A673 (cell line): ENCODE measurements around the gene ZNF775.

Source experiments
- CTCF ChIP-seq: fragments of 300-800, 200-600 bp; sonication (generic); conservative IDR thresholded peaks from 2 replicates; pipeline ENCODE4 v1.5.1; 2017; ENCODE audit warnings: low read depth, mild to moderate bottlenecking, antibody characterized with exemption, low read length, moderate library complexity, mixed read lengths
- EZH2 ChIP-seq: fragments of 200-600 bp; sonication (generic); IDR thresholded peaks from 2 replicates; pipeline ENCODE4 v1.6.1; 2017; ENCODE audit warnings: borderline replicate concordance, low read depth, mild to moderate bottlenecking, mixed read lengths, antibody characterized with exemption, low read length; ENCODE audit not compliant: poor library complexity, severe bottlenecking

DNA sequence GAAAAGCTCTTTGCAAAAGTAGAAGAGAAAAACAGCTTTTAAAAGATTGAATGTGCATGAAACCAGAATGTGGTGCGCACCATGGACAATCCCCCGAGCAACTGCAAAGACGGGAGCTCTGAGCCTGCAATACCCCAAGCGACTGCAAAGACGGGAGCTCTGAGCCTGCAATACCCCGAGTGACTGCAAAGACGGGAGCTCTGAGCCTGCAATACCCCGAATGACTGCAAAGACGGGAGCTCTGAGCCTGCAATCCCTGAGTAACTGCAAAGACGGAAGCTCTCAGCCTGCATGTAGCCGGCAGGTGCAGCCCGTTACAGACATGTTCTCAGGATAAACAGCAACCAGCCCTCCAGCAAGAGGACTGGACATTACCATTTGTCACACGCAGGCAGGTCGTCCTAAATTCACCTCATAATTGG lies 6.2 kb downstream of the ZNF775 start:
- no peak for TF ChIP-seq CTCF
- no peak for TF ChIP-seq EZH2
